ENCODE data around the gene CA5A. TPM values are rescaled to one million over a fixed set of nuclear protein-coding genes. Genes with fewer than 3 reads are reported as not detected.

The CA5A gene
- total and polyA plus RNA-seq, 2 of the 13 experiments (the other 11 are each of a cell fraction or from before 2014, with no cell fraction given): 66.8 to 106 TPM

GRCh38 chr16:87950765-87951551 is 14.6 kb upstream of the CA5A start, which contains the start of gene BANP (continued):
- no peak for TF ChIP-seq REST (IDR thresholded peaks at IDR 0.05; ENCODE audit: borderline replicate concordance in 1 of 2, low read depth in 1 of 2, low read length in 2 of 2)
- TF ChIP-seq PHF8 (CRISPR knock-in tag; IDR thresholded peaks at IDR 0.05): peak; percentile 93
- TF ChIP-seq FOXM1 (CRISPR knock-in tag; IDR thresholded peaks at IDR 0.05): peak; percentile 89; the same call in 1 of the 2 replicates
- no peak; the same call in 1 of the 2 replicates for TF ChIP-seq ZMAT3 (CRISPR knock-in tag; conservative IDR thresholded peaks at IDR 0.05)
- TF ChIP-seq HNRNPUL1 (IDR thresholded peaks at IDR 0.05; ENCODE audit: low read depth, low read length): no peak
- TF ChIP-seq MXD4 (CRISPR knock-in tag; IDR thresholded peaks at IDR 0.05): peak; percentile 77
- TF ChIP-seq CREB1 (IDR thresholded peaks at IDR 0.05): peak; percentile 86
- peak; percentile 96 for TF ChIP-seq CREB1 (CRISPR knock-in tag; IDR thresholded peaks at IDR 0.05)
- 0 out of 2 replicates have a peak, but pooled peaks have one; percentile 57 for TF ChIP-seq ZNF33B (CRISPR knock-in tag; IDR thresholded peaks at IDR 0.05)
- TF ChIP-seq ZC3H13 (CRISPR knock-in tag; IDR thresholded peaks at IDR 0.05): no peak; the same call in 1 of the 2 replicates
- no peak; the same call in 1 of the 2 replicates for TF ChIP-seq KLF12 (CRISPR knock-in tag; IDR thresholded peaks at IDR 0.05; ENCODE audit: borderline replicate concordance)
- no peak for TF ChIP-seq ZSCAN5A (CRISPR knock-in tag; IDR thresholded peaks at IDR 0.05; ENCODE audit: borderline replicate concordance)
- peak; percentile 72 for TF ChIP-seq FOXA3 (CRISPR knock-in tag; IDR thresholded peaks at IDR 0.05)
- TF ChIP-seq ZNF616 (CRISPR knock-in tag; IDR thresholded peaks at IDR 0.05; ENCODE audit: low read depth): no peak
- TF ChIP-seq ZNF546 (CRISPR knock-in tag; conservative IDR thresholded peaks at IDR 0.05): no peak; the same call in 1 of the 2 replicates
- no peak; the same call in 1 of the 2 replicates for TF ChIP-seq BRCA1 (CRISPR knock-in tag; IDR thresholded peaks at IDR 0.05)
- no peak for TF ChIP-seq ZNF7 (CRISPR knock-in tag; IDR thresholded peaks at IDR 0.05)
- TF ChIP-seq XBP1 (CRISPR knock-in tag; IDR thresholded peaks at IDR 0.05): no peak
- TF ChIP-seq ZNF800 (CRISPR knock-in tag; IDR thresholded peaks at IDR 0.05): no peak; the same call in 1 of the 2 replicates
- peak; percentile 77; the same call in 1 of the 2 replicates for TF ChIP-seq MYC (CRISPR knock-in tag; IDR thresholded peaks at IDR 0.05; ENCODE audit: borderline replicate concordance)
- TF ChIP-seq FOSL2 (CRISPR knock-in tag; IDR thresholded peaks at IDR 0.05): peak; percentile 64
- no peak for TF ChIP-seq RAD51 (IDR thresholded peaks at IDR 0.05; ENCODE audit: borderline replicate concordance)
- no peak; the same call in none of the 2 replicates for TF ChIP-seq TAF1 (CRISPR knock-in tag; IDR thresholded peaks at IDR 0.05)
- peak; percentile 77 for TF ChIP-seq ZKSCAN8 (CRISPR knock-in tag; IDR thresholded peaks at IDR 0.05; ENCODE audit: borderline replicate concordance)
